ENCODE measurements around the gene CALN1. TPM values are rescaled to one million over a fixed set of nuclear protein-coding genes. Genes with fewer than 3 reads are reported as not detected.

The CALN1 gene
- total and polyA plus RNA-seq, 4 donors = 0.02 to 0.91 (median 0.03) TPM

- Histone ChIP-seq H3K36me3 (ENCODE audit: control insufficient read depth in 4 of 4, insufficient read depth in 4 of 4, low read length in 4 of 4) (no peaks in the 10 kb centered on the region), H3K27me3 (ENCODE audit: control insufficient read depth in 3 of 3, insufficient read depth in 3 of 3, low read length in 2 of 3) (no peaks in the 10 kb centered on the region), H3K4me1 (ENCODE audit: control insufficient read depth in 5 of 5, insufficient read depth in 5 of 5, low read length in 5 of 5) (no peaks in the 10 kb centered on the region), H3K4me3 (no peak overlapping the region), H3K27ac (ENCODE audit: low read depth in 1 of 2, low read length in 1 of 2) (no peak overlapping the region), H3K9me3 (ENCODE audit: control insufficient read depth in 4 of 4, insufficient read depth in 3 of 4, low read length in 3 of 4) (peaks cover 0 to 3% (median 0%) of the 10 kb centered on the region in 4 donors), H3K9ac (ENCODE audit: insufficient read depth in 1 of 2, low read length in 2 of 2) (no peak overlapping the region)
- 64 to 82% methylated on average over 7 of the region's 7 CpGs for WGBS, 2 donors
- no peak for ATAC-seq (ENCODE audit: insufficient read depth, low FRiP score)
- TF ChIP-seq CTCF (IDR thresholded peaks at IDR 0.05; ENCODE audit: control extremely low read depth, extremely low read depth) = no peak
- DNase-seq = peak in 2 of 3 donors; percentile 31 to 68
These were observed 136.6 kb downstream of the CALN1 start for GRCh38 chr7:72275382-72276070.

- Histone ChIP-seq H3K36me3 (ENCODE audit: control insufficient read depth in 4 of 4, insufficient read depth in 4 of 4, low read length in 4 of 4) (no peaks in the 10 kb centered on the region), H3K27me3 (ENCODE audit: control insufficient read depth in 3 of 3, insufficient read depth in 3 of 3, low read length in 2 of 3) (no peaks in the 10 kb centered on the region), H3K27ac (ENCODE audit: low read depth in 1 of 2, low read length in 1 of 2) (no peak overlapping the region), H3K4me1 (ENCODE audit: control insufficient read depth in 5 of 5, insufficient read depth in 5 of 5, low read length in 5 of 5) (no peaks in the 10 kb centered on the region), H3K9me3 (ENCODE audit: control insufficient read depth in 4 of 4, insufficient read depth in 3 of 4, low read length in 3 of 4) (peaks cover 0 to 5% (median 0%) of the 10 kb centered on the region in 4 donors), H3K4me3 (no peak overlapping the region), H3K9ac (ENCODE audit: insufficient read depth in 1 of 2, low read length in 2 of 2) (no peak overlapping the region)
- TF ChIP-seq CTCF (IDR thresholded peaks at IDR 0.05; ENCODE audit: control extremely low read depth, extremely low read depth) = no peak
- no peak for DNase-seq
- ATAC-seq (ENCODE audit: insufficient read depth, low FRiP score) = no peak
- WGBS, 2 donors = 95 to 96% methylated on average over 6 of the region's 6 CpGs
These were observed 139.7 kb downstream of the CALN1 start for GRCh38 chr7:72272479-72272878.

GRCh38 chr7:72268796-72269195 is 143.3 kb downstream of the CALN1 start:
- Histone ChIP-seq H3K27me3 (ENCODE audit: control insufficient read depth in 3 of 3, insufficient read depth in 3 of 3, low read length in 2 of 3) (no peaks in the 10 kb centered on the region), H3K27ac (ENCODE audit: low read depth in 1 of 2, low read length in 1 of 2) (no peak overlapping the region), H3K4me1 (ENCODE audit: control insufficient read depth in 5 of 5, insufficient read depth in 5 of 5, low read length in 5 of 5) (no peaks in the 10 kb centered on the region), H3K9ac (ENCODE audit: insufficient read depth in 1 of 2, low read length in 2 of 2) (no peak overlapping the region), H3K4me3 (no peak overlapping the region), H3K36me3 (ENCODE audit: control insufficient read depth in 4 of 4, insufficient read depth in 4 of 4, low read length in 4 of 4) (no peaks in the 10 kb centered on the region), H3K9me3 (ENCODE audit: control insufficient read depth in 4 of 4, insufficient read depth in 3 of 4, low read length in 3 of 4) (peaks cover 0 to 2% (median 0%) of the 10 kb centered on the region in 4 donors)
- DNase-seq (peak in 1 of 3 donors; percentile 6), ATAC-seq (ENCODE audit: insufficient read depth, low FRiP score) (no peak)
- WGBS, 2 donors = 35 to 66% methylated on average over 3 of the region's 3 CpGs
- TF ChIP-seq CTCF (IDR thresholded peaks at IDR 0.05; ENCODE audit: control extremely low read depth, extremely low read depth) = no peak
